HCT116 (cell line): ENCODE data around the gene SLC35F2. TPM values are rescaled to one million over a fixed set of nuclear protein-coding genes. Genes with fewer than 3 reads are reported as not detected.

Experiments
- total RNA-seq: library from RNA; stranded (reverse); gene quantifications from one replicate; pipeline ENCODE4 v1.2.1, GENCODE V29; 2021; ENCODE audit not compliant: unreplicated experiment

The SLC35F2 gene
- total RNA-seq, 1 experiment from 2014 or later, result 53.5 TPM

Other genes with a start within 250 kb of the SLC35F2 start
- not detected for gene SLN, start 146.7 kb downstream of the SLC35F2 start, total RNA-seq
- not detected for gene RAB39A, start 69.7 kb upstream of the SLC35F2 start, total RNA-seq
- 41.9 TPM for gene CUL5, start 150.1 kb upstream of the SLC35F2 start, total RNA-seq